Measurements from ENCODE around the gene TBC1D22A.

Gene TBC1D22A

DNA sequence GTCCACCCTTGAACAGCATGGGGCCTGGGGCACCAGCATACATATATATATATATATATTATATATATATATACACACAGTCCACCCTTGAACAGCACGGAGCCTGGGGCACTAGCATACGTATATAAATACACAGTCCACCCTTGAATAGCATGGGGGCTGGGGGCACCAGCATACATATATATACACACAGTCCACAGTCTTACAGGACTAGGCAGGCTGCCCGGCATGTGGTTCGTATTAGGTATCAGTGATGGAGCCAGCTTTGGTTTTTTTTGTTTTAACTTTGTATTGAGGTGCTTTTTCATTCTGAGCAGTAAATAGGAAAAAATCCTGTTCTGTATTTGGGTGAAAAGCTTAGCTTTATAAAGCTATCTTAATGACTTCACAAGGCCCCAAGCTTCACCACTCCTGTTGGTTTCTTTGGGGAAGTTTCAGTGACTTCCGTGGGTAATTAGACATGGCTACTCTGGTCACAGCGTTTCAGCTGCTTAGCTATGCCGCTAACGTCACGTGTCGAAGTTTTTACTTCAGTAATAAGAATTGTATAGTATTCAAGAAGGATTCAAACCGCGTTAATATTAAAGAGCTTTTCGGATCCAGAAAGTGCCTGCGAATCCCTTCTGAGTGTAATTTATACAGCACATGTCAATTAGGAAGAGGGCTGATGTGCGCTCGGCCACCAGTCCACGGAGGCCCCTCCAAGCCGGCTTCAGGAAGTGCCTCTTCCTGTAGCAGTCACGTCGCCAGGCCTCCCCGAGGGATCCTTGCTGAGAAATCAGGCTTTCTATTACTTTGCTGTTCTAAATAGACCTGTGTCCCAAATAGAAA, 179.7 kb downstream of the TBC1D22A start:
- DNase-seq = no peak

DNA sequence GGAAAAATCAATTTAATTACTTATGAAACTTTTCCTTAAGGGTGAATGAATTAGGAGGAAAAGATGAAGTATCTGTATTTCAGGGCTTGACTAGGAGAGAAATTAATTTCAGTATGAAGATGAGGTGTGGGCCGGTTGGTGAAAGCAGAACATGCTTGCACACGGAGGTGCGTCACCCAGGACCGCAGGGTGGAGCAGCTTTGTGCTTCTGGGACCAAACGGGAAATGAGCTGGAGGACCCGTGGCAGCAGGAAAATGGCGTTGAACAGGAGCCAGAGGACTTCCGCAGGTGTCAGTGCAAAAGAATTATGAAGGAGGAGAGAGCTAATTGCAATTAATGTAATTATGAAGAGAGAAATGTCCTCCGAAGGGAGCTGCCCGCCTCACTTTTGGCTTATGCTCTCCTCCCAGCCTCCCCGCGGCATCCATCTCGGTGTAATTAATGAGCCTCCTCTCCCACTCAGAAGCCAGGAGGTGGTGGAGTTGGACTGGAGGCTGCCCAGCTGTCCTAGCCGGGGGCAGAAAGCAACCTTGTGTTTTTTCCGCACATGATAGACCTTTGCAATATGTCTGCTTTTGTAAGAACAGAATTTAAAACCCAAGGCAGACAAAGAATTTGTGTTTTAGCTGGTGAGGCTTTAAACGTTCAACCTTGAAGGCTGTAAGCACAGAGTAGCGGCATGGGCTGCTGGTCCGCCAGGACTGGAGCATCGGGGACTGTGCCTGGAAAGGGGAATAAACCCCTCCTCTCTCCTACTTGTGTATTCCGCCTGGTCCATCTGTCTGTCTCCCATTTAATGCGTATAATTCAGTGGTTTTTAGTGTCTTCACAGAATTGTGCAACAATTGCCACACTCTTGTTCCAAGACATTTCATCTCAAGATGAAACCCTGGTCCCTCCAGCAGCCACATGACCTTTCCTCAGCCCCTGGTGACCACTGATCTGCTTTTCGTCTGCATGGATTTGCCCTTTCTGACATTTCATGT, 180.6 kb downstream of the TBC1D22A start:
- DNase-seq = no peak

DNA sequence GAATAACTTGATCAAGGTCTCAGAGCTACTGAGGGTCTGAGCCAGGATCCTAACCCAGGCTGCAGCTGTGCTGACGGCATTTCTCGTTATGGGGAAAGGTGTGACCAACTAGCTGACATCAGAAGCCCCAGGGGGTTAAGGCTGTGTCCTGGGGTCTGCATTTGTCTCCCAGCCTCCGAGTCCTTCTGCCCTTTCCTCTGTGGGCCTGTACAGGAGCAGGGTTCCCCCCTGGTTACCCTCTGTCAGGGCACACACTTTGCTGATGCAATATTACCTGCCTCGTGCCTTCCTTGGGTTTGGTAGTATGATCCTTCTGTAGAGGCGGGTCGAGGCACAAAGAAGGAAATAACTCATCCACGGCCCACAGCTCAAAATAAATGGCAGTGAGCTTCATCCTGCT, 183.0 kb downstream of the TBC1D22A start:
- DNase-seq = no peak

DNA sequence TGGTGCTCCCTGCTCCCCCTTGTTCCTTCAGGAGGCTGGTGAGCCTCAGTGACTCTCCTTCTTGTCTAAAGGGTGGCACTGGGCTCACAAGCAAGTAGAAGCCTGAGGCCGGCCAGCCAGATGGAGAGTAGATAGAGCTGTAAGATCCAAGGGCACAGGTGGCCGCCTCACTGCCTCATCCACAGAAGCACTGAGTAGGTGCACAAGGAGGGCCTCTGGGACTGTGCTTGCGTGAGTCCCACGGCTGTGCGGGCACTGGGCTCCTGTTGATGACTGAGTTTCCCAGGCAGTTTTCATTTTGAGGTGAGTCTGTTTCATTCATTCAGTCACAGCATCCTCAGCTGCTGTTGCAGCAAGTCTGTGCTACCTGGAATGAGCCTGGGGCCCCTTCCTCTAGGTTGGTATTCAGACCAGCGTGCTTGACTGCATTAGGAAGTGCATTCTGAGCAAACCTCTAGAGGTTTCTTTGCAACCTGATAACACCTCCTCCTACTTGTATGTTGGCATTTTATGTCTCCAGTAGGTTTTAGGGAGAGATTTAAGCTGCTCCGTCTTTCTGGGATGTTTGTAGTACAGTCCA, 184.0 kb downstream of the TBC1D22A start:
- no peak for DNase-seq

DNA sequence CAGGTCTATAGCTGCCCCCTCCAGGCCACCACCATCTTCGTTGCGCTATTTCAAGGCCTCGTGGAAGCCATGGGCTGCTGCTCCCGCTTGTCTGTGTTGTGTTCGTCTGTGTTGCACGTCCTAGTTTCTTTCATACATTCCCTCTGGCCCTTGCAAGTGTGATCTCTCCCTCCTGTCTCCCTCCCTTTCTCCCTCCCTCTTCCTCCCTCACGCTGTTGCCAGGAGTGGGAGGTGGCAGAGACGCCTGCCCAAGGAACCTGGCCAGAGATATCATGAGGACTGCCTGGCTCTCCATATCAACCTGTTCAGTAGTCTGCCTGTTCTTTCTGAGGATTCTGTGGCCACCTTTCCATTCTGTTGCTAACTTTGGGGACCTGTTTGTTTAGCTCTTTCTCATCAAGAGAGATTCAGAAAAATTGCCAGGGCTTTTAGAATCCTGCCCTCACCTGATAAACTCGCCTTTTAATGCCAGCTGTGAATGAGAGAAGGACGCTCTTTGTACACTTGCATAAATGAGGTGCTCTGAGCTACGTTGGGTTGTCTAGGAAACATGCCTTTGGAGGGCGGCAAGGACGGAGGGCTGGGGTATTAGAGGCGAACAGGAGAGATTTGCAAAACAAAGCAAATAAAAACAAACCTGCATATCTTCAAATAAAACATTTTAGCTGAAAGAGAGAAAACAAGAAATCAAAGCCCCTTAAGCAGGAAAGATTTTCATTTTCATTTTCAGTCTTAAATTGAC, 185.2 kb downstream of the TBC1D22A start:
- no peak for DNase-seq

DNA sequence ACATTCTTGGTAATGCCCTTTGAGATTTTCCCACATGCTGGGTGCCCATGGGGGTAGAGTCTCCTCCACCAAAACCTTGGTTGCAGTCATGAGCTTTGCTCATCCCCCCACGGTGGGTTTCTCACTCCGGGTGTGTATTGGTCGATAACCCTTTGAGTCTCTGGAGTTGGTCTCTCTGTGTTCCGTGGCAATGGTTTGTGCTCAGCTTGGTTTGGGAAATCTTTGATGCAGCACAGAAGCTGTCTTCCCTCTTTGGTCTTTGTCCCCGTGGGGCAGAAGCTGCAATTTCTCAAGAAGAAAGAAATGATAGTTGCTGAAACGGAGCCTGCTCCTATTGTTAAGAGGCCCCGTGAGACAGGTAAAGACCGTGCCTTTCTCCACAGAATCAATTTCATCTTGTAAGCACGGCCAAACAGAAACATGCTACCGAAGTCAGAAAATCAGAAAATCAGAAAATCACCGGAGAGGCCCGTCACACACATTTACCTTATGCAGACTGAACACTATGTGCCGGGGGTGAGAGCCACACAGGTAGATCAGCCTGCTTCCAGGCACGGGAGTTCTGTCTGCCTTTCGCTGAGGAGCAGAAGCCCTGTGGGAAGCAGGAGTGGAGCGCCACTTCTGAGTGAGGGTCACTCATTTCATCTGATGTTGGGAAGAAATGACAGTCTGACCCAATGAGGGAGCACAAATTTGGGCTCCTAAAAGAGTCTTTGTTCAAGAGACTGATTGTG, 186.1 kb downstream of the TBC1D22A start:
- no peak for DNase-seq

GRCh38 chr22:46951350-46951749, 188.9 kb downstream of the TBC1D22A start:
- no peak for DNase-seq

DNA sequence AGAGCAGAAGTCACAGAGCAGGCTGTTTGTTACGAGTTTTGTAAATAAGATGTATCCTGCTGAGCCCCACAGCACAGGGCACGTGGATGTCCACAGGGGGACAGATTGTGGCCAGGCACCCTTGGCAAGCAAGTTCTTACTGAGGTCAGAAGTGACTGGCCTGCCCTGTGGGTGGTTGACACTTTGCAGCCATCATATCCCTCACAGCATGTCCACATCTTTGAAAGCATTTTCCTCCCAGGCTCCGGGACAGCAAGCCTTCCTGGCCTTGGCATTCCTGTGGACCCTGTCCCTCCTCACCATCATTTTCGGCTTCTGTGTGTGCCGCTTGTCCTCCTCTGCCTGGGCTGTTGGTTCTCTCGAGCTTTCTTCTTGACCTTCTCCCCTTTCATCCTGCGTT, 189.5 kb downstream of the TBC1D22A start:
- DNase-seq = no peak

- no peak for DNase-seq
Observed at GRCh38 chr22:46953968-46954765, 191.7 kb downstream of the TBC1D22A start.

- no peak for DNase-seq
Observed at GRCh38 chr22:46954781-46955180, 192.3 kb downstream of the TBC1D22A start.

GRCh38 chr22:46956498-46957215, 194.2 kb downstream of the TBC1D22A start:
- DNase-seq = no peak

GRCh38 chr22:46957521-46957920, 195.1 kb downstream of the TBC1D22A start:
- no peak for DNase-seq

- DNase-seq = no peak
Observed at GRCh38 chr22:46958191-46958590, 195.7 kb downstream of the TBC1D22A start.

- no peak for DNase-seq
Observed at GRCh38 chr22:46958658-46959057, 196.2 kb downstream of the TBC1D22A start.

GRCh38 chr22:46959369-46959768, 196.9 kb downstream of the TBC1D22A start:
- no peak for DNase-seq

GRCh38 chr22:46961591-46962295, 199.3 kb downstream of the TBC1D22A start:
- DNase-seq = no peak

- DNase-seq = no peak
Observed at GRCh38 chr22:46962406-46962805, 200.0 kb downstream of the TBC1D22A start.

- DNase-seq = no peak
Observed at GRCh38 chr22:46963672-46964545, 201.5 kb downstream of the TBC1D22A start.
